ENCODE measurements around the gene TSEN34.

DNA sequence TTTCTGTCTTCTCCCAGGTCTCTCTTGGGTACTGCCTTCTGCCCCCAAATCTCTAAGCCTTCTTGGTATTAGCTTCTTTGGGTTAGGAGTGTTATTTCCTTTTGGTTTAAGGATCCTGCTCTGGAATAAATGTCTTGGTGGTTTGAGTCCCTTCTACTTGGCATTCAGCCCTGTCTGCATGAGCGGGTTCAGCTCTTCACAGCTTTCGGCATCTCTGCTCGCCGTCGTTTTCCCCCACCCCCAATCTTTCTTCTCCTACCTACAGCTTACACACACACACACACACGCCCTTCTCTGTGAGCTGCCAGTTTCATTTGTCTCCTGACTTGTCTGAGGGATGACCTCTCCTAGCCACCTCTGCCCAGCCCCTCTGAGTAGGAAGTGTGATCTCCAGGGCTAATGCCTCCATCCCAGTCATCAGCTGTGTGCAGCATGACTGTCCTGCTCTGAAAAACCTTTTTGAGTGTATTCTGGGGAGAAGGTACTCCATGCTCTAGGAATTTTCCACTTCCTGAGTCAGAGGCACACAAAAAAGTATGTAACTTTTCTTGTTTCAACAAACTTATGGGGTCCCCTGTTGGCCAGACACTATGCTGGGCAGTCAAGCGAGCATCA is 48.8 kb upstream of the TSEN34 start:
- TF ChIP-seq, protein P1, sequence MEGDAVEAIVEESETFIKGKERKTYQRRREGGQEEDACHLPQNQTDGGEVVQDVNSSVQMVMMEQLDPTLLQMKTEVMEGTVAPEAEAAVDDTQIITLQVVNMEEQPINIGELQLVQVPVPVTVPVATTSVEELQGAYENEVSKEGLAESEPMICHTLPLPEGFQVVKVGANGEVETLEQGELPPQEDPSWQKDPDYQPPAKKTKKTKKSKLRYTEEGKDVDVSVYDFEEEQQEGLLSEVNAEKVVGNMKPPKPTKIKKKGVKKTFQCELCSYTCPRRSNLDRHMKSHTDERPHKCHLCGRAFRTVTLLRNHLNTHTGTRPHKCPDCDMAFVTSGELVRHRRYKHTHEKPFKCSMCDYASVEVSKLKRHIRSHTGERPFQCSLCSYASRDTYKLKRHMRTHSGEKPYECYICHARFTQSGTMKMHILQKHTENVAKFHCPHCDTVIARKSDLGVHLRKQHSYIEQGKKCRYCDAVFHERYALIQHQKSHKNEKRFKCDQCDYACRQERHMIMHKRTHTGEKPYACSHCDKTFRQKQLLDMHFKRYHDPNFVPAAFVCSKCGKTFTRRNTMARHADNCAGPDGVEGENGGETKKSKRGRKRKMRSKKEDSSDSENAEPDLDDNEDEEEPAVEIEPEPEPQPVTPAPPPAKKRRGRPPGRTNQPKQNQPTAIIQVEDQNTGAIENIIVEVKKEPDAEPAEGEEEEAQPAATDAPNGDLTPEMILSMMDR (IDR thresholded peaks at IDR 0.05) = no peak
- TF ChIP-seq POLR2A (IDR thresholded peaks at IDR 0.05) = no peak

All from adrenal gland (tissue), 5 donors.